Measurements from ENCODE around the gene RAI1. TPM values are rescaled to one million over a fixed set of nuclear protein-coding genes. Genes with fewer than 3 reads are reported as not detected.

RAI1 gene
- total and polyA plus RNA-seq, 2 of the 13 experiments (the other 11 are each of a cell fraction or from before 2014, with no cell fraction given), result 3.4 to 5.2 TPM

GRCh38 chr17:17839791-17840707 is 158.8 kb downstream of the RAI1 start (continued):
- TF ChIP-seq CENPT (CRISPR knock-in tag; IDR thresholded peaks at IDR 0.05; ENCODE audit: low read depth) (peak; percentile 71; the same call in 1 of the 2 replicates), AGO1 (IDR thresholded peaks at IDR 0.05; ENCODE audit: low read depth, low read length, poor library complexity, severe bottlenecking) (no peak), MAFK (conservative IDR thresholded peaks at IDR 0.05 in 1 of 2, IDR thresholded peaks at IDR 0.05 in 1 of 2; ENCODE audit: low read length in 2 of 2) (no peak), ZNF790 (CRISPR knock-in tag; IDR thresholded peaks at IDR 0.05; ENCODE audit: borderline replicate concordance) (no peak), BORCS8-MEF2B (CRISPR knock-in tag; IDR thresholded peaks at IDR 0.05) (peak; percentile 35; the same call in 1 of the 2 replicates), TCF7 (IDR thresholded peaks at IDR 0.05; ENCODE audit: low read depth) (no peak), ZNF850 (CRISPR knock-in tag; conservative IDR thresholded peaks at IDR 0.05) (no peak), THAP11 (CRISPR knock-in tag; IDR thresholded peaks at IDR 0.05) (peak; percentile 61; the same call in 1 of the 2 replicates), SUZ12 (IDR thresholded peaks at IDR 0.05; ENCODE audit: low read depth, low read length) (no peak), ZNF136 (CRISPR knock-in tag; IDR thresholded peaks at IDR 0.05; ENCODE audit: low read depth) (no peak), GZF1 (CRISPR knock-in tag; IDR thresholded peaks at IDR 0.05) (no peak), TBL1XR1 (IDR thresholded peaks at IDR 0.05; ENCODE audit: borderline replicate concordance, low read length, partially characterized antibody) (no peak), ZHX2 (IDR thresholded peaks at IDR 0.05; ENCODE audit: low read depth) (no peak; the same call in 1 of the 2 replicates), ZHX2 (CRISPR knock-in tag; IDR thresholded peaks at IDR 0.05; ENCODE audit: borderline replicate concordance) (peak; percentile 54; the same call in 1 of the 2 replicates), DNMT3B (CRISPR knock-in tag; conservative IDR thresholded peaks at IDR 0.05) (peak; percentile 30; the same call in 1 of the 2 replicates), FOXJ3 (CRISPR knock-in tag; IDR thresholded peaks at IDR 0.05; ENCODE audit: borderline replicate concordance) (peak; percentile 68; the same call in 1 of the 2 replicates), ZNF737 (CRISPR knock-in tag; IDR thresholded peaks at IDR 0.05; ENCODE audit: borderline replicate concordance) (no peak)
- TF ChIP-seq, protein P1, sequence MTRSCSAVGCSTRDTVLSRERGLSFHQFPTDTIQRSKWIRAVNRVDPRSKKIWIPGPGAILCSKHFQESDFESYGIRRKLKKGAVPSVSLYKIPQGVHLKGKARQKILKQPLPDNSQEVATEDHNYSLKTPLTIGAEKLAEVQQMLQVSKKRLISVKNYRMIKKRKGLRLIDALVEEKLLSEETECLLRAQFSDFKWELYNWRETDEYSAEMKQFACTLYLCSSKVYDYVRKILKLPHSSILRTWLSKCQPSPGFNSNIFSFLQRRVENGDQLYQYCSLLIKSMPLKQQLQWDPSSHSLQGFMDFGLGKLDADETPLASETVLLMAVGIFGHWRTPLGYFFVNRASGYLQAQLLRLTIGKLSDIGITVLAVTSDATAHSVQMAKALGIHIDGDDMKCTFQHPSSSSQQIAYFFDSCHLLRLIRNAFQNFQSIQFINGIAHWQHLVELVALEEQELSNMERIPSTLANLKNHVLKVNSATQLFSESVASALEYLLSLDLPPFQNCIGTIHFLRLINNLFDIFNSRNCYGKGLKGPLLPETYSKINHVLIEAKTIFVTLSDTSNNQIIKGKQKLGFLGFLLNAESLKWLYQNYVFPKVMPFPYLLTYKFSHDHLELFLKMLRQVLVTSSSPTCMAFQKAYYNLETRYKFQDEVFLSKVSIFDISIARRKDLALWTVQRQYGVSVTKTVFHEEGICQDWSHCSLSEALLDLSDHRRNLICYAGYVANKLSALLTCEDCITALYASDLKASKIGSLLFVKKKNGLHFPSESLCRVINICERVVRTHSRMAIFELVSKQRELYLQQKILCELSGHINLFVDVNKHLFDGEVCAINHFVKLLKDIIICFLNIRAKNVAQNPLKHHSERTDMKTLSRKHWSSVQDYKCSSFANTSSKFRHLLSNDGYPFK (CRISPR knock-in tag; IDR thresholded peaks at IDR 0.05; ENCODE audit: borderline replicate concordance), result no peak
- TF ChIP-seq, protein P2, sequence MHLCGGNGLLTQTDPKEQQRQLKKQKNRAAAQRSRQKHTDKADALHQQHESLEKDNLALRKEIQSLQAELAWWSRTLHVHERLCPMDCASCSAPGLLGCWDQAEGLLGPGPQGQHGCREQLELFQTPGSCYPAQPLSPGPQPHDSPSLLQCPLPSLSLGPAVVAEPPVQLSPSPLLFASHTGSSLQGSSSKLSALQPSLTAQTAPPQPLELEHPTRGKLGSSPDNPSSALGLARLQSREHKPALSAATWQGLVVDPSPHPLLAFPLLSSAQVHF (CRISPR knock-in tag; IDR thresholded peaks at IDR 0.05), result peak; percentile 78; the same call in 1 of the 2 replicates

Data from HepG2 (cell line).